Psoas muscle (tissue), 8 donors: ENCODE data around the gene HSBP1L1. TPM values are rescaled to one million over a fixed set of nuclear protein-coding genes. Genes with fewer than 3 reads are reported as not detected.

Experiments
- ATAC-seq, 4 donors: fragments of 200-7000 bp; cut with Tn5 transposase; one replicate each; pipeline ENCODE4 v1.9.1; 2020; ENCODE audit warnings: moderate library complexity in 3 of 4, mild to moderate bottlenecking in 2 of 4
- DNase-seq, 2 donors: peaks; one replicate each; pipeline ENCODE4 v3.0.0-alpha.2; 2020
- H3K27ac ChIP-seq: fragments of 200-600 bp; one replicate; pipeline ENCODE4 v1.8.0; 2022
- H3K27me3 ChIP-seq, 3 donors: fragments of 200-600 bp in 1 of 3; one replicate each; pipeline versions ENCODE4 v1.6.1 to v1.8.0; 2013 to 2022; ENCODE audit warnings: low read length in 2 of 3, mild to moderate bottlenecking in 2 of 3, moderate library complexity in 1 of 3; ENCODE audit not compliant: insufficient read depth in 3 of 3
- H3K36me3 ChIP-seq, 2 donors: fragments of 200-600 bp in 1 of 2; one replicate each; pipeline versions ENCODE4 v1.6.1 to v1.8.0; 2013 to 2022; ENCODE audit warnings: low read depth in 1 of 2, mild to moderate bottlenecking in 1 of 2, moderate library complexity in 1 of 2; ENCODE audit not compliant: insufficient read depth in 1 of 2
- H3K4me1 ChIP-seq: fragments of 200-600 bp; one replicate; pipeline ENCODE4 v1.8.0; 2022
- H3K4me3 ChIP-seq: fragments of 200-600 bp; one replicate; pipeline ENCODE4 v1.8.0; 2022; ENCODE audit warnings: mild to moderate bottlenecking
- H3K9me3 ChIP-seq: fragments of 200-600 bp; one replicate; pipeline ENCODE4 v1.8.0; 2022
- CTCF ChIP-seq: fragments of 200-600 bp; IDR thresholded peaks from one replicate; pipeline ENCODE4 v1.8.0; 2022; ENCODE audit warnings: antibody characterized with exemption
- WGBS, 3 donors: extraction: QIAGEN DNeasy Blood & Tissue Kit; methylation state at CpG; one replicate each; pipeline versions ENCODE4 v1.1.6 to v1.1.7; 2013; 5-methylcytosine and 5-hydroxymethylcytosine counted together
- intact Hi-C, 2 donors: fragments of 100-400 bp; cut with DNase I; formaldehyde crosslinking; loops; one replicate each; pipeline versions ENCODE4 v1.11.0 to v1.14.2; 2022
- polyA plus RNA-seq, 3 donors: library from polyadenylated mRNA; stranded (reverse); fragments of 200-250 nt; gene quantifications; one replicate each; pipeline ENCODE4 v1.2.3, GENCODE V29; 2013
- total RNA-seq, 4 donors: library from RNA; stranded (reverse); fragmentation: NEBNext Ultra II Directional in 2 of 4; extraction: Animal tissue kit (Norgen Biotek cat#: 25700) in 2 of 4; gene quantifications; one replicate each; pipeline versions ENCODE4 v1.2.1 to v1.2.4, GENCODE V29; 2021 to 2023
- donor health status: healthy with polysubstance abuse.
- donor health status: DM: no; HTN: no; CAD: no; lungs with moderate emphysema.
- donor health status: Bipolar disorder and iron deficiency.
- donor health status: healthy.
- donor health status: DM: yes; HTN: yes; CAD: no.
- donor health status: DM: no; HTN: no; CAD: no.
- donor health status: DM: no; HTN: no; CAD: no.
- donor health status: DM: yes; HTN: yes; CAD: no.

The HSBP1L1 gene
- total and polyA plus RNA-seq, 7 donors, result 2.5 to 11.9 (median 8.7) TPM

GRCh38 chr18:79962311-79962710 lies 2.1 kb upstream of the HSBP1L1 start:
- 58 to 86% (median 72%) methylated on average over 10 of the region's 10 CpGs for WGBS, 3 donors
- Histone ChIP-seq H3K9me3 (no peaks in the 10 kb centered on the region), H3K4me3 (no peak overlapping the region), H3K27me3 (no peaks in the 10 kb centered on the region), H3K4me1 (peaks cover 8% of the 10 kb centered on the region), H3K27ac (no peak overlapping the region), H3K36me3 (no peaks in the 10 kb centered on the region)
- DNase-seq, result no peak
- intact Hi-C loops, result no loop called here
- ATAC-seq, result no peak
- no peak for TF ChIP-seq CTCF

- ATAC-seq, result no peak
- Histone ChIP-seq H3K4me1 (peaks cover 8% of the 10 kb centered on the region), H3K27me3 (no peaks in the 10 kb centered on the region), H3K9me3 (no peaks in the 10 kb centered on the region), H3K4me3 (no peak overlapping the region), H3K36me3 (peaks cover 0 to 7% of the 10 kb centered on the region in 2 donors), H3K27ac (no peak overlapping the region)
- no peak for TF ChIP-seq CTCF
- DNase-seq, result no peak
- 90 to 93% (median 91%) methylated on average over 30 of the region's 30 CpGs for WGBS, 3 donors
- intact Hi-C loops, result no loop called here
These were observed 1.4 kb upstream of the HSBP1L1 start for GRCh38 chr18:79962835-79963657.

DNA sequence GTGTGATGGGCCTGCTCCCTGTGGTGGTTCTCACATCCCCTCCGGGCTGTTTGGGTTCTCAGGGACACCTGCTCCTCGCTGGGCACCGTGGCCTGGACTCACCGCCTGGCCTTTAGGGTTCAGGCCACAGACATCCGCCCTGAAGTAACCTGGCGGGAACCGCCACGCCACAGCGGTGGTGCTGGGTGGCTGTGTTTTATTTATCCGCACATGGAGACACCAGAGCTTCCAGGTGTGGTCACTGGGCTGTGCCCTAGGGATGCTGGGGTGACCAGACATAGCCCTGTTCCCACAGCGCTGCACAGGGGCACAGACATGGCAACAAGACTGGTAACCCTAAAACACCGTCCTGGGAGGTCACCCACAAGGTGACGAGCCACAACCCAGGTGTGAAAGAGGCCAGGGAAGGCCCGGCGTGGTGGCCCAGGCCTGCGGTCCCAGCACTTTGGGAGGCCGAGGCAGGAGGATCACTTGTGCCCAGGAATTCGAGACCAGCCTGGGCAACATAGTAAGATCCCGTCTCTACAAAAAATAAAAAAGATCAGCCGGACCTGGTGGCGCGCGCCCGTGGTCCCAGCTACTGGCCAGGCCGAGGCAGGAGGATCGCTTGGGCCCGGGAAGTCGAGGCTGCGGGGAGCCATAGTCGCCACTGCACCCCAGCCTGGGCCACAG lies 649 bp upstream of the HSBP1L1 start:
- ATAC-seq (no peak), DNase-seq (no peak)
- intact Hi-C loops, result loop anchor here in 1 of 2 donors (2.0 kb wide), 1 partner anchor 25 kb away; the partner anchor contains the start of gene TXNL4A
- no peak for TF ChIP-seq CTCF
- Histone ChIP-seq H3K4me1 (peaks cover 8% of the 10 kb centered on the region), H3K4me3 (peak overlapping the region; percentile 80), H3K36me3 (peaks cover 0 to 13% of the 10 kb centered on the region in 2 donors), H3K9me3 (no peaks in the 10 kb centered on the region), H3K27ac (peak overlapping the region; percentile 76), H3K27me3 (no peaks in the 10 kb centered on the region)
- 86 to 90% (median 89%) methylated on average over 28 to 30 of the region's 30 CpGs for WGBS, 3 donors

DNA sequence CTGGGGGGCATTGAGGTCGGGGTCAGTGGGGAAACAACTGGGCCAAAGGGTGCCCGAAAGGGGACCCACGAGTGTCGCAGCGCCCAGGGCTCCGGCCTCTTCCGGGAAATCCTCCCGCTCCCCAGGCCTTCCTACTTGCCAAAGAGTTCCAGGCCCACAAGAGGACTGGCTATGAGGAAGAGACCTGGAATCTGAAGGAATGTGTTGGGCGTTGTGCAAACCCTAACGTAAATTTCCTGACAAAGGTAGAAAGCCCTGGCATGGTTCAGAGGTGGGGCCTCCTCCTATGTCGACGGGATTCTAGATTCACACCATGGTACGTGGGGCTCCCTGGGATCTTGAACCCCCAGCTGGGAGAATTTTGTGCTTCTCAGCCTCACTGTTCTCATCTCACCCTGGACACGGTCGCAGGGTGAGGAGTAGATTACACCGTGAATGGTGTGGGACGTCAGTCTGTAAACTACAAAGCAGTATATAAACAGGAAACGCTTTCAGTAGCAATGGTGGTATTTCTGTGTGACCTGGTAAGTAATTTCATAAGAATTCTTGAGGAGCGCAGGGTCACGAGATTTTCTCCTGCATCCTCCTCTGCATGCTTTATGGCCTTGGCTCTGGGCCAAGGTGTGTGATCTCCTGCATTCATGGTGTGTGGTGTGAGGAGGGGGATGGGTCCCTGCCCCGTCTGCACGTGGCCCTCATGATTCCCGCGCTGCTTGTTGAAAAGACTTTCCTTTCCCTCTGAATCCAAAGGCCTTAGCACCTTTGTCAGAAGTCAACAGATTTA lies 868 bp downstream of the HSBP1L1 start:
- peak overlapping the region; percentile 76 for H3K27ac ChIP-seq
- TF ChIP-seq CTCF, result no peak
- intact Hi-C loops, result loop anchor here in 1 of 2 donors (2.0 kb wide), 1 partner anchor 23 kb away; the partner anchor contains the start of gene TXNL4A
- no peaks in the 10 kb centered on the region for H3K27me3 ChIP-seq
- H3K36me3 ChIP-seq, result peaks cover 0 to 17% of the 10 kb centered on the region in 2 donors
- WGBS, 3 donors, result 14 to 31% (median 14%) methylated on average over 23 to 24 of the region's 24 CpGs
- DNase-seq, result no peak
- H3K4me1 ChIP-seq, result peaks cover 8% of the 10 kb centered on the region
- peak; percentile 56 to 71 (median 67) for ATAC-seq
- no peaks in the 10 kb centered on the region for H3K9me3 ChIP-seq
- peak overlapping the region; percentile 80 for H3K4me3 ChIP-seq
